Nephron (organoid): ENCODE data around the gene BTBD6.

Source experiments
- H3K27ac Mint-ChIP-seq, 3 experiments: 2 replicates each; pipeline ENCODE4 v1.8.0; 2020; ENCODE audit warnings: mixed read lengths in 3 of 3, mild to moderate bottlenecking in 2 of 3, moderate library complexity in 1 of 3
- H3K27me3 Mint-ChIP-seq: 2 replicates; pipeline ENCODE4 v1.8.0; 2021; ENCODE audit warnings: low read depth, mild to moderate bottlenecking, moderate library complexity, mixed read lengths
- H3K36me3 Mint-ChIP-seq: 2 replicates; pipeline ENCODE4 v1.8.0; 2020; ENCODE audit warnings: low read depth, mixed read lengths
- H3K4me1 Mint-ChIP-seq: 2 replicates; pipeline ENCODE4 v1.8.0; 2020; ENCODE audit warnings: mixed read lengths
- H3K4me3 Mint-ChIP-seq, 3 experiments: 2 replicates each; pipeline ENCODE4 v1.8.0; 2020; ENCODE audit warnings: mild to moderate bottlenecking in 3 of 3, mixed read lengths in 3 of 3, moderate library complexity in 2 of 3
- H3K9me3 Mint-ChIP-seq: 2 replicates; pipeline ENCODE4 v1.8.0; 2020; ENCODE audit warnings: mixed read lengths
- TF ChIP-seq, protein P1 (sequence below), 3 experiments: fragments of 200-600 bp; sonication (generic); IDR thresholded peaks; one replicate each; pipeline ENCODE4 v1.5.0; 2021; ENCODE audit warnings: antibody characterized with exemption in 3 of 3; ENCODE audit not compliant: unreplicated experiment in 3 of 3

The BTBD6 gene

DNA sequence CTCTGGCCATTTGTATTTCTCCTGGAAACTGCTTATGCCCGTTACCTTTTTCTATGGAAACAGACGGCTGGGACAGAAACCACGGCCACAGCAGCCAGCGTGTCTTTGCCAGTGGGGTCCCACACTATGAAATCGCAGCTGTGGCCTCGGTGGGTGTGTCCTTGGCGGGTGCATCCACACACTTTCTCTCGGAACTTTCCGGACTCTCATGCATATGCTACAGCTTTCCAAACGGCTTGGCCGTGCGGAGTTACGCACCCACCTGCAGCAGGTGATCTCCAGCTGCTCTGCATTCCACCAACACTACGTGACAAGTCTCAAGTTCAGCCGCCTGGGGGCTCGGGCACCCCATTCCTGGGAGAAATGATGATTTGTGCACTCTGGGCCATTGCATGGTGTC lies 1.3 kb upstream of the BTBD6 start:
- H3K9me3 Mint-ChIP-seq, result no peaks in the 10 kb centered on the region
- H3K36me3 Mint-ChIP-seq, result peaks cover 41% of the 10 kb centered on the region
- H3K4me1 Mint-ChIP-seq, result peaks cover 33% of the 10 kb centered on the region
- TF ChIP-seq, protein P1, sequence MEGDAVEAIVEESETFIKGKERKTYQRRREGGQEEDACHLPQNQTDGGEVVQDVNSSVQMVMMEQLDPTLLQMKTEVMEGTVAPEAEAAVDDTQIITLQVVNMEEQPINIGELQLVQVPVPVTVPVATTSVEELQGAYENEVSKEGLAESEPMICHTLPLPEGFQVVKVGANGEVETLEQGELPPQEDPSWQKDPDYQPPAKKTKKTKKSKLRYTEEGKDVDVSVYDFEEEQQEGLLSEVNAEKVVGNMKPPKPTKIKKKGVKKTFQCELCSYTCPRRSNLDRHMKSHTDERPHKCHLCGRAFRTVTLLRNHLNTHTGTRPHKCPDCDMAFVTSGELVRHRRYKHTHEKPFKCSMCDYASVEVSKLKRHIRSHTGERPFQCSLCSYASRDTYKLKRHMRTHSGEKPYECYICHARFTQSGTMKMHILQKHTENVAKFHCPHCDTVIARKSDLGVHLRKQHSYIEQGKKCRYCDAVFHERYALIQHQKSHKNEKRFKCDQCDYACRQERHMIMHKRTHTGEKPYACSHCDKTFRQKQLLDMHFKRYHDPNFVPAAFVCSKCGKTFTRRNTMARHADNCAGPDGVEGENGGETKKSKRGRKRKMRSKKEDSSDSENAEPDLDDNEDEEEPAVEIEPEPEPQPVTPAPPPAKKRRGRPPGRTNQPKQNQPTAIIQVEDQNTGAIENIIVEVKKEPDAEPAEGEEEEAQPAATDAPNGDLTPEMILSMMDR (IDR thresholded peaks at IDR 0.05; ENCODE audit: unreplicated experiment in 3 of 3), result no peak
- no peaks in the 10 kb centered on the region for H3K27me3 Mint-ChIP-seq
- no peak overlapping the region for H3K27ac Mint-ChIP-seq
- peak overlapping the region; percentile 40 to 91 (median 91) for H3K4me3 Mint-ChIP-seq

DNA sequence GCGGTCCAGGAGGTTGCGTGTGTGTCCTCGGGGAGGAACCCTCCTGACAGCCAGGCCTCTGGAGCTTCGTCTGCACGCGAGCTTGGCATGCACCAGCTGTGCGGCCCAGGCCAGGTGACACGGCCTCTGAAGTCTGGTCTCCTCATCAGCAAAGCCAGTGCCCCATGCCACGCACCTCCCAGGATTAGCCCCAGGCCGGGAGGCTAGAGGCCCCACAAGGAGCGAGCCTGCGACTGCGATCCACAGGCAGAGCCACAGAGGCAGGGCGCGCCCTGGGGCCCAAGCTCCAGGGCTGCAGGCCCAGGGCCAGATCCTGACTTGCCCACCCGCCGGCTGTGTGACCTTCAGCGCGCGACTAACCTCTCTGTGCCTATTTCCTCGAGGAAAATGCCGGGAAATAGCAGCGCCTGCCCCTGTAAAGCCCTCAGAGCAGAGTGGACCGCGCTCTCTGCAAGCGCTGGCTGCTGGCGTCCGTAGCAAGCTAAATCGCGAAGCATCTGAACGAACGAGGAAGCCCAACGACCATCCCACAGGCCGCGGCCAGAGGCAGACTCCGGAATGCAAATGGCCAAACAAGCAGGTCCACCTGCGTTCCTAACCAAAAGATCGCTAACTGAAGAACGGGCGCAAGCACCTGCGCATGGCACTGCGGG lies 492 bp upstream of the BTBD6 start:
- no peaks in the 10 kb centered on the region for H3K9me3 Mint-ChIP-seq
- peaks cover 41% of the 10 kb centered on the region for H3K36me3 Mint-ChIP-seq
- H3K4me1 Mint-ChIP-seq, result peaks cover 33% of the 10 kb centered on the region
- peak overlapping the region; percentile 86 to 91 (median 91) for H3K4me3 Mint-ChIP-seq
- TF ChIP-seq, protein P1 (IDR thresholded peaks at IDR 0.05; ENCODE audit: unreplicated experiment in 3 of 3), result no peak
- H3K27ac Mint-ChIP-seq, result peak overlapping the region in 2 of 3 experiments; percentile 41 to 67
- no peaks in the 10 kb centered on the region for H3K27me3 Mint-ChIP-seq

DNA sequence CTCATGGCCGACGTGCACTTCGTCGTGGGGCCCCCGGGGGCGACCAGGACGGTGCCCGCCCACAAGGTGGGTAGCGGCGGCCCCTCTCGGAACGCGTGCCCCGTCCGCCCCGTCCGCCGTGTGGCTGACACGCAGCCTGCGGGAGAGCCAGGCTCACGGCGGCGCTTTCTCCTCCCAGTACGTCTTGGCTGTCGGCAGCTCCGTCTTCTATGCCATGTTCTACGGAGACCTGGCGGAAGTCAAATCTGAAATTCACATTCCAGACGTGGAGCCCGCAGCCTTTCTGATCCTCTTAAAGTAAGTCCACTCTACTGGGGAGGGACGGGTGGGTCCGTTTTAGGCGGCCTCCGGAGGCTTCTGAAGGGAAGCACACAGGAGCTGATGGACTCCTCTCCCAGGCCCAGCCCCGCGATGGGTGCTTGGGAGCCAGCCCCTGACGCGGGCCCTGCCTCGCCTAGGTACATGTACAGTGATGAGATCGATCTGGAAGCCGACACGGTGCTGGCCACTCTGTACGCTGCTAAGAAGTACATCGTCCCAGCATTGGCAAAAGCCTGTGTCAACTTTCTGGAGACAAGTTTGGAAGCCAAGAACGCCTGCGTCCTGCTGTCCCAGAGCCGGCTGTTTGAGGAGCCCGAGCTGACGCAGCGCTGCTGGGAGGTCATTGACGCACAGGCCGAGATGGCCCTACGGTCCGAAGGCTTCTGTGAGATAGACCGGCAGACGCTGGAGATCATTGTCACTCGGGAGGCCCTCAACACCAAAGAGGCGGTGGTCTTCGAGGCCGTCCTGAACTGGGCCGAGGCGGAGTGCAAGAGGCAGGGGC lies 1.1 kb downstream of the BTBD6 start:
- Mint-ChIP-seq H3K27ac (peak overlapping the region in 2 of 3 experiments; percentile 56 to 82), H3K9me3 (no peaks in the 10 kb centered on the region), H3K4me1 (peaks cover 37% of the 10 kb centered on the region), H3K27me3 (no peaks in the 10 kb centered on the region), H3K36me3 (peaks cover 43% of the 10 kb centered on the region), H3K4me3 (peak overlapping the region; percentile 84 to 92 (median 90))
- TF ChIP-seq, protein P1 (IDR thresholded peaks at IDR 0.05; ENCODE audit: unreplicated experiment in 3 of 3), result no peak

DNA sequence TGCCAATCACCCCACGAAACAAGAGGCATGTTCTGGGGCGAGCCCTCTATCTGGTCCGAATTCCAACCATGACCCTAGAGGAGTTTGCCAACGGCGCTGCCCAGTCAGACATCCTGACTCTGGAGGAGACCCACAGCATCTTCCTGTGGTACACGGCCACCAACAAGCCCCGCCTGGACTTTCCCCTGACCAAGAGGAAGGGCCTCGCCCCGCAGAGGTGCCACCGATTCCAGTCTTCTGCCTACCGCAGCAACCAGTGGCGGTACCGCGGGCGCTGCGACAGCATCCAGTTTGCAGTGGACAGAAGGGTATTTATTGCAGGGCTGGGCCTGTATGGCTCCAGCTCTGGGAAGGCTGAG lies 1.7 kb downstream of the BTBD6 start:
- Mint-ChIP-seq H3K27ac (peak overlapping the region in 1 of 3 experiments; percentile 36), H3K4me3 (peak overlapping the region; percentile 84 to 92 (median 90)), H3K9me3 (no peaks in the 10 kb centered on the region), H3K36me3 (peaks cover 42% of the 10 kb centered on the region), H3K27me3 (no peaks in the 10 kb centered on the region), H3K4me1 (peaks cover 37% of the 10 kb centered on the region)
- TF ChIP-seq, protein P1 (IDR thresholded peaks at IDR 0.05; ENCODE audit: unreplicated experiment in 3 of 3), result no peak

DNA sequence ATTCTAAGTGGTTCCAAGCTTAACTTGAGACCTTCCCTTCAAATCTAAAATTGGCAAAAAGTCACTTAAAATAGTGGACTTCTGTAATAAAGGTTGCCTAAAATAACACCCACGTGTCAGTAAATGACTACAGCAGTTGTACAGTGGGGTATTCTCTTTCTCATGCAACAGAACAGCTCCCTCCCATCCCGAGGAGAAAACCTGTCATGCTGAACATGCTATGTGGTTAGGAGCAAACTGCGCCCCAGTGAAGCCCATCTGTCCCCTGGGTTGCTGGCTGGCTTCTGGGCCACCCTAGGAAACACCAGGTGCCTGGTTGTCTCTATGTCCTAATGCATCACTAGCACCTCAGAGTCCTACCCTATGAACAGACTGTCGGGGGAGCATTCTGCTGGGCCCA lies 2.7 kb downstream of the BTBD6 start:
- Mint-ChIP-seq H3K4me1 (peaks cover 30% of the 10 kb centered on the region), H3K27me3 (no peaks in the 10 kb centered on the region), H3K27ac (peak overlapping the region in 1 of 3 experiments; percentile 36), H3K4me3 (peak overlapping the region; percentile 84 to 92 (median 90)), H3K9me3 (no peaks in the 10 kb centered on the region), H3K36me3 (peaks cover 36% of the 10 kb centered on the region)
- TF ChIP-seq, protein P1 (IDR thresholded peaks at IDR 0.05; ENCODE audit: unreplicated experiment in 3 of 3), result no peak
